ENCODE data around the gene USP13.

USP13 gene

GRCh38 chr3:179701176-179701827, 48.5 kb downstream of the USP13 start:
- DNase-seq (ENCODE audit: low read depth) = no peak

- DNase-seq (ENCODE audit: low read depth) = no peak
Measured at GRCh38 chr3:179702271-179702947, 49.6 kb downstream of the USP13 start.

GRCh38 chr3:179703816-179704215, 51.0 kb downstream of the USP13 start:
- no peak for DNase-seq (ENCODE audit: low read depth)

GRCh38 chr3:179706233-179706632, 53.4 kb downstream of the USP13 start:
- no peak for DNase-seq (ENCODE audit: low read depth)

- DNase-seq (ENCODE audit: low read depth) = no peak
Measured at GRCh38 chr3:179710079-179710478, 57.2 kb downstream of the USP13 start.

- DNase-seq (ENCODE audit: low read depth) = no peak
Measured at GRCh38 chr3:179713643-179714090, 60.8 kb downstream of the USP13 start.

GRCh38 chr3:179715582-179715981, 62.7 kb downstream of the USP13 start:
- no peak for DNase-seq (ENCODE audit: low read depth)

DNA sequence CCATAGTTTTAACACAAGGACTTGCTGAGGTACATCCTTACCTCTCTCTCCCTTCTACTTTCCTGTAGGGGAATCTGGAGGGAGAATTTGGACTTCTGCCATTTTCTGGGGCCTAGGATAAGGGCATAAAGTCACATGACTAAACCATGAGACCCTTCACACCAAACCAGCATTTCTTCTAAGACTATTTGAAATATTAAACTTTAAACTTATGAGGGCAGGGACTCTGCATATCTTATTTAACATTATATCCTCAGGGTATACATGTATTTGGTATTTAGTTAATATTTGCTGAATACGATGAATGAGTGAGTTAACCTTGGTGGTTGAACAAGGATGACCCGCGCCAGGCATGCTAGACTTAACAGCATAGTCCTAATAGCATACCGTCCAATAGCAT, 63.4 kb downstream of the USP13 start:
- no peak for DNase-seq (ENCODE audit: low read depth)

DNA sequence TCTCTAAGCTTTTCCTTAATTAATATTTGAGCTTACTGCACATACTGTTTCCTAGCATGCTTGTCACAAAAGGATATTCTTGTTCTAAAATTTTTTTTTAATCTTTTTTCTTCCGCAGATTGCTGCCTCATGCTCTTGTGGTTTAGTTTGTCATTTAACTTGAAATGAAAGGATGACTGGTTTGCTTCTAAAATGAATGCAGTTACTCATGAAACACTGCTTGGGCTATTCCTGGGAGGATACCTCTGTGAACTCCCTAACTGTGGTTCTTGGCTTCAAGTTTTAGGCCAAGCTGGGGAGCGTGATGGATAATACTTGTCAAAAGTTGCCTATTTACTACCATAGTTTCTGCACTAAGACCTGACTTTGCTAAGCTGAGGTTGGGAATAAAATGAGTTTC, 64.0 kb downstream of the USP13 start:
- no peak for DNase-seq (ENCODE audit: low read depth)

DNA sequence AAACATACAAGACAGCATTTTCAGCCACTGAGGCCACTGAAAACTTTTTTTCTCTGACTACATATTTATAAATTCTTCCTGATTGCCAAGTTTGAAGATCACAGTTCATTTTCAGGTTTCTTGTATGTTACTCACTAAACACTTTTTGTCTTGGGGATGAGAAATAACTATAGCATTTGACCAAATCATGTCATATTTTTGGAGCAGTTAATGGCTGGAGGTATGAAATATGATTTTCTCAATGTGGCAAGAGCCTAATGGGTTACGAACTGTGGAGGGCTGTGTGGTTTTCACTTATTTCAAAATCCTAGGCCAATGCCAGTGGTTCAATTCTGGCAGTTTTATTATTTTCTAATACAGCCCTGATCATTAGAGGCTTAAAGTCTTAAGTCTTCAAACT, 64.4 kb downstream of the USP13 start:
- no peak for DNase-seq (ENCODE audit: low read depth)

DNA sequence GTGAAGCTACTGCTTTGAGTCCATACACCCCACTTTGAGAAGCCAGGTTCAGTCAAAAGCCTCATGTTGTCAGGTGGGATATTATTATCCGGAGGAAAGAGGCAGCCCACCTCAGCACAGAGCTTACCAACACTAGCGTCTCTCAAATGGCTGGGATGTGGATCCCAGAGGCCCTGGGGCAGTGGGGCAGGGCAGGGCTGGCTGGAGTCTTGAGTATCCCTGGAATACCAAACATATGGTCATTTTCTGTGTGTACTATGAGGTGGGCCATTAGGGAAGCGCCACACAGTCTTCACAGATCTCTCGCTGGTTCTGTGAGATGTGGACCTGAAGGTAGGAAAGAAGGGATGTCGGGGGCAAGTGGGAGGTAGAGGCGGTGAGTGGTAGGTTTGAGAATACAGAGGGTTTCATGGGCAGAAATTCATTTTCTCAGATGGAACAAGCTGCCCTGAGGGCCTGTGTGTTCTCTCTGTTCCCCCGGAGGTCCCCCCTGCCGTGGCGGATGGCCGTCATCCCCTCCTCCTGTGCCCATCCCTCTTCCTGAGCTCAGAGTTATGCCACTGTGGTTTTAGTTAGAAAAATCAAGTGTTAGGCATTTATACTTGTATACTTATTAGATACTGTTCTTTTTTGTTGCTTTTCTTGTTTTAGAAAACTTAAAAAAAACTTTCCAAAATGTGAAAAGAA, 66.4 kb downstream of the USP13 start:
- DNase-seq (ENCODE audit: low read depth) = no peak

DNA sequence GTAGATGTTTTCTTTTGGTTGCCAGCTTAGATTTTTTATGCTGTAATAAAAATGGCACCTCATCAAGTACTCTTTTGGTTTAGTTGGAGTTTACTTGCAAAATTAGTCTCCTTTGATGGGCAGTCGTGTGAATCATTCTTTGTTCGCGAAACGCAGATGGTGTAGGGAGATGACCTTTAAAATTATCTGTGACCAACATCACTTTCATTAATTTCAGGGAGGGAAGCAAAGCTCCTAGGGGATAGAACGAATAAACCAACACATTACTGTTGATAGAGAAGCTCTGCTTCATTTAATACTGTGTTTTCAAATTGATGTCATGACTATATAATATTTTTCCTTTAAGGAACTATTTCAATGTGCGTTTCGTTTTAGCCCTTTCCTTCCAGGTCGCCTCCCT, 67.4 kb downstream of the USP13 start:
- no peak for DNase-seq (ENCODE audit: low read depth)

DNA sequence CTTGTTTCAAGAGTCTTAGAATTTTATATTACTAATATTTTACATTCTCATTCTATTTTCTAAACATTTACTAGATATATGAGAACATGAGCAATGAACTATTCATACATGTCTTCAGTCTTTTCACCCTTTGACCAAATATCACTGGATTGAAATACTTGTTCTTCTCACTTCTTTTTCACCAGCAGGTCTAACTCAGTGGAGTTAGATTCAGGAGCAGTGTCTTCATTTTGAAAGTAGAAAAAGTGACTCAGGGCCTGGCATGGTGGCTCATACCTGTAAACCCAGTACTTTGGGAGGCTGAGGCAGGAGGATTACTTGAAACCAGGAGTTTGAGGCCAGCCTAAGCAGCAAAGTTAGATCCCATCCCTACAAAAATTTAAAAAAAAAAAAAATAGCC, 70.8 kb downstream of the USP13 start:
- DNase-seq (ENCODE audit: low read depth) = no peak

DNA sequence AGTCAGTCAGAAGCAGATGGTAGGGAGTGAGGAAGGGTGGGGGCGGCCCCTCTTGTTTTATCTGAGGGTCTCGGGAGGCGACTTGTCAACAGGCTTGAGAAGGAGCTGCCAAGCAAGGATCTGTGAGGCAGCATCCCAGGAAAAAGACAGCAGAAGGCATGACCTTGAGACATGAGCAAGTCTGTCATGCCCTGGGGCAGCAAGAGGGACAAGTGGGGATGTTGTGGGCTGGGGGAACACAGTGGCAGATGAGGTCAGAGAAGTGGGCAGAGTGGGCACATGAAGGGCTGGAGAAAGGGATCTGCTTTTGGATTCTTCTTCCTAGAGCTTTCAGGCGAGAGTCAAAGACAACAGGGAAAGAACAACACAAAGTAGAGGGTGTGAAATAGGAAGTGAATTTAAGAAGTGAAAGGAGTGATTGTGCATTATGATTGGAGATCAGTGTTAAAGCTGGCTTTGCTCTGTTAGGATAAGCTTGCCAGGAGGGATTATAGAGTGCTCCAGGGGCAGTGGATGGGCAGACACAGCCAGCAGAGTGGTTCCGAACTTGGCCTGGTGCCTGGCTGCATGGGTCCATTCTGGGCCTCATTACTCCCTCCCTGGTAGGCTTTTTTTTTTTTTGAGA, 73.3 kb downstream of the USP13 start:
- DNase-seq (ENCODE audit: low read depth) = no peak

DNA sequence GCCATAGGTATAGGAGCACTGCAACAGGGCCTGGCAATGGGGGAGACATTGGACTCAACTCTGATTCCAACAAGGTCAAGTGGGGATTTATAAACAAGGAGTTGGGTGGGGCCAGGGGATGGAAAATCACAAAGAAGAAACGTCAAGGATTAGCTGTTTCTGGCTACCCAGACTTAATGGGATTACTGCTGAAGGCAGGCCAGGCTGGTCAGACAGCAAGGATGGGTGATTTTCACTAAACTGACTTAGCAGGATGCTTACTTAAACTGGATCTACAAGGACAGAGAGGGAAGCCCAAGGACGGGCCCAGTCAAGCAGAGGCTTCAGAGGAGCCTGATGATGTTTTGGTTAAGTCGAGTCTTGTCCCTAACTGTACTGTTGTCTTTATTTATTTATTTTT, 76.2 kb downstream of the USP13 start:
- DNase-seq (ENCODE audit: low read depth) = no peak

DNA sequence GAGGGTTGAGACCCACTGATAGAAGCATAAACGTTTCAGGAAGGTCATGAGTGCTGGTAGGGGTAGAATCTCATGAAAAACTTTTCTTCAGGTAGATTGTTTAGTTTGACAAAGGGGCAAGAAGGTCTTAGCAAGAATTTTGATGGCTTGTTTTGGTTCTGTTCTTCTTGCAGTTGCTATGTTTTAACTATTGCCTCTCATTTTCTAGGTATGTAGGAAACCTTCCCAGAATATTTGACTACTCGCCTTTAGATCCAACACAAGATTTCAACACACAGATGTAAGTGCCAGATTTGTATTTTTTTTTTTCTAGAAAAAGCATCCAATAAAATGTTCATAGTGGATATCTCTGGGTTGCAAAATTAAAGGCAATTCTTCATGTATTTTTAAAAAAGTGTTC, 77.1 kb downstream of the USP13 start:
- DNase-seq (ENCODE audit: low read depth) = no peak

- DNase-seq (ENCODE audit: low read depth) = no peak
Measured at GRCh38 chr3:179730506-179730905, 77.7 kb downstream of the USP13 start.

DNA sequence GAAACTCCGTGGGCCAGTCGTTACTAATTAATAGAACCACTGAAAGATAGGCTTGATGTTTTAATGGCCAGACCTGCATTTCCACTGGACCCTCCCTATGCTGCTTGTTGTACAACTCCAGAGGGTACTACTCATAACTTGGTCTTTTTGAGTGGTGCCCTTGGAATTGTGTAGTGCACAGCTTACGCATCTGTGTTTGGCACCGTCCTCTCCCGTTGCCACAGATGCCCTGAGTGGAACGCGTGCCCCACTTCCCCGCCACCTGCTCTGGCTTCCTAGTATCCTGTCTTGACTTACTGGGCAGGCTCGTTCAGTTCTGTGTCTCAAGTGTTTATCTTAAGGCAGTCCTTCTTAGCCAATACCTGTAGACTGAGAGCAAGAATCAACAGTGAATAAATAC, 78.7 kb downstream of the USP13 start:
- DNase-seq (ENCODE audit: low read depth) = no peak

- DNase-seq (ENCODE audit: low read depth) = no peak
Measured at GRCh38 chr3:179732661-179733348, 80.0 kb downstream of the USP13 start.

DNA sequence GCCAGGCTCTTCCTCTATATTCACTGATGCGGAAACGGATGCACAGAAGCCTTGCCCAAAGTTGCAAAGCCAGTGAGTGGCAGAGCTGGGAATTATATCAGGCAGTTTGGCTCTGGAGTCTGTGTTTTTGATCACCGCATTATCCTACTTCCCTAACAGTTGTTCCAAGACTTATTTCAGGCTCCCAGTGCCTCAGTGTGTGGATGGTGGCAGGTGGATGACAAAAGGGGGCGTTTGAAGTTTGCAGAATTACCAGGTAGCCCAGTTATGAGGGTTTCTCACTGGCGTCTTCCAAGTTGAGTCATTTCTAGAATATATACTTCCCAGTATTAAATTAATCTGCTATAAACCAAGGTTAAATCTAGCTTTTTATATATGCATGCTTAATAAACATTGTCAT, 81.0 kb downstream of the USP13 start:
- no peak for DNase-seq (ENCODE audit: low read depth)

DNA sequence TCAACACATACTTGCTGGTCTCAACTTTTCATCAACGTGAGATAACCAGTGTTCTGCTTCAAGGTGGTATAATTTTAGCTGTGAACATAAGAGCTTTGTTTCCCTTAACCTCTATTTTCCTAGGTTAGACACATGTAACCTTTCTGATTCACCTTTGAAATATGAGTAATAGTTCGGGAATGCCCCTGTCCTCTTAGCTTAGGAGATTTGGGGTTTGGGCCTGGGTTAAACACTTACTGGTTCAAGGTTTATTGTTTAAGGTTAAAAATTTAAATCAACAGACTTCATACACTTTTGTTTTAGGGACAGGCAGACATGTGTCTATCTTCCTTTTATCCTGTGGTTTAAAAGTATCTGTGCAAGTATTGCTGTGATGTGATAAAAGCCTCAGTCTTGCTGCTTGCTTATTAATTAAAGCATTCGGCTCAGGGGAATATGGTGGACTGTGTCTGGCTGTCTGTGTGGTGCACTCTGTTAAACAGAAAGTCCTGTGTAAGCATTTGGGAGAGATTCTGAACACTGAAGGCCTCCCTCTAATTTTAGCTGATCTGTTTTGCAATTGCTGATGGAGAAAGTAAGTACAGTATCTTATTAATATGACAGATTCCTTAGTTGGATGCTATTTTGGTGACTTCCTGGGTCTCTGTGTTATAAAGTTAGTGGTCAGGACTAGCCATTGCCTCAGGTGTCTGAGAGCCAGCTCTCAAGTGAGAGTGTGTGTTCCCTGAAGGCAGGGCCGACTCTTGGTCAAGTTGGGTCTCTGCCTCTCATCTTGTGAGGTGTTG, 81.8 kb downstream of the USP13 start:
- no peak for DNase-seq (ENCODE audit: low read depth)

GRCh38 chr3:179735321-179735720, 82.5 kb downstream of the USP13 start:
- no peak for DNase-seq (ENCODE audit: low read depth)

Data from activated T-cell treated with anti-CD3 and anti-CD28 coated beads for 24 hours (primary cell).